Central memory CD8-positive, alpha-beta T cell (primary cell): ENCODE measurements around the gene CIB1.
"Not testable (repeated sequence)": the region's sequence is repeated elsewhere in the genome, so short reads cannot be mapped to it uniquely, and the experiment has no call there.

Experiments used
- ATAC-seq: fragments of 150-1000 bp; cut with Tn5 transposase; replicated peaks from 2 replicates; pipeline ENCODE4 v1.10.0; 2022; ENCODE audit warnings: mild to moderate bottlenecking, moderate FRiP score, moderate number of reproducible peaks; ENCODE audit not compliant: poor library complexity, severe bottlenecking; ENCODE audit errors: extremely low read depth
- DNase-seq, 2 donors: peaks; one replicate each; pipeline ENCODE4 v3.0.0; 2021; ENCODE audit warnings: low spot score in 2 of 2
- H3K27ac Mint-ChIP-seq: one replicate; pipeline ENCODE4 v1.8.0; 2022; ENCODE audit warnings: low read depth, mild to moderate bottlenecking, moderate library complexity, mixed read lengths
- H3K27me3 Mint-ChIP-seq: one replicate; pipeline ENCODE4 v1.8.0; 2022; ENCODE audit warnings: mixed read lengths
- H3K36me3 Mint-ChIP-seq: one replicate; pipeline ENCODE4 v1.8.0; 2022; ENCODE audit warnings: mild to moderate bottlenecking, moderate library complexity, mixed read lengths; ENCODE audit not compliant: insufficient read depth
- H3K4me1 Mint-ChIP-seq: one replicate; pipeline ENCODE4 v1.8.0; 2022; ENCODE audit warnings: mixed read lengths
- H3K4me3 Mint-ChIP-seq: one replicate; pipeline ENCODE4 v1.8.0; 2022; ENCODE audit warnings: mild to moderate bottlenecking, moderate library complexity, mixed read lengths
- H3K9me3 Mint-ChIP-seq: one replicate; pipeline ENCODE4 v1.8.0; 2022; ENCODE audit warnings: mixed read lengths

Gene CIB1

GRCh38 chr15:90233387-90234095, at the start of gene CIB1:
Gene CIB1, minus strand, starts transcription at chr15:90233941. Its CDS starts 56 bp downstream, at chr15:90233885.
- ATAC-seq (peak; percentile 76), DNase-seq (peak; percentile 90 to 97)
- no peaks in the 10 kb centered on the region for H3K9me3 Mint-ChIP-seq
- peak within 1 kb of the TSS; percentile 99 for H3K27ac Mint-ChIP-seq
- H3K36me3 Mint-ChIP-seq: peaks cover 51% of the 10 kb centered on the region
- H3K27me3 Mint-ChIP-seq: no peaks in the 10 kb centered on the region
- peaks cover 52% of the 10 kb centered on the region for H3K4me1 Mint-ChIP-seq
- H3K4me3 Mint-ChIP-seq: peak within 1 kb of the TSS; percentile 77

- not testable (repeated sequence) for H3K4me3 Mint-ChIP-seq, ATAC-seq, H3K9me3 Mint-ChIP-seq, DNase-seq, H3K4me1 Mint-ChIP-seq, H3K27me3 Mint-ChIP-seq, H3K27ac Mint-ChIP-seq, H3K36me3 Mint-ChIP-seq
These were observed 47.9 kb upstream of the CIB1 start for GRCh38 chr15:90281637-90282036.

- DNase-seq, H3K27me3 Mint-ChIP-seq, ATAC-seq, H3K36me3 Mint-ChIP-seq, H3K4me3 Mint-ChIP-seq, H3K27ac Mint-ChIP-seq, H3K4me1 Mint-ChIP-seq, H3K9me3 Mint-ChIP-seq: not testable (repeated sequence)
These were observed 47.0 kb upstream of the CIB1 start for GRCh38 chr15:90280743-90281142.

- not testable (repeated sequence) for ATAC-seq
These were observed 44.7 kb upstream of the CIB1 start for GRCh38 chr15:90278467-90278866.

GRCh38 chr15:90271459-90272166, 37.9 kb upstream of the CIB1 start:
- peak overlapping the region; percentile 48 for H3K27ac Mint-ChIP-seq
- no peaks in the 10 kb centered on the region for H3K9me3 Mint-ChIP-seq
- ATAC-seq: no peak
- H3K4me3 Mint-ChIP-seq: no peak overlapping the region
- no peaks in the 10 kb centered on the region for H3K27me3 Mint-ChIP-seq
- peaks cover 49% of the 10 kb centered on the region for H3K36me3 Mint-ChIP-seq
- H3K4me1 Mint-ChIP-seq: peaks cover 63% of the 10 kb centered on the region
- DNase-seq: no peak

More at GRCh38 chr15:90278467-90278866, 44.7 kb upstream of the CIB1 start:
- H3K4me1 Mint-ChIP-seq: peaks cover 11% of the 10 kb centered on the region
- not testable (repeated sequence) for H3K9me3 Mint-ChIP-seq, H3K4me3 Mint-ChIP-seq, DNase-seq, H3K27me3 Mint-ChIP-seq, H3K27ac Mint-ChIP-seq
- H3K36me3 Mint-ChIP-seq: peaks cover 18% of the 10 kb centered on the region

- Mint-ChIP-seq H3K27me3 (no peaks in the 10 kb centered on the region), H3K27ac (peak overlapping the region; percentile 74), H3K4me1 (peaks cover 67% of the 10 kb centered on the region), H3K9me3 (no peaks in the 10 kb centered on the region), H3K4me3 (peak overlapping the region; percentile 29), H3K36me3 (peaks cover 57% of the 10 kb centered on the region)
- ATAC-seq (no peak), DNase-seq (no peak)
These were observed 36.9 kb upstream of the CIB1 start for GRCh38 chr15:90270502-90271150.

- Mint-ChIP-seq H3K9me3 (no peaks in the 10 kb centered on the region), H3K27me3 (no peaks in the 10 kb centered on the region), H3K27ac (peak overlapping the region; percentile 6), H3K4me1 (peaks cover 75% of the 10 kb centered on the region), H3K4me3 (peak overlapping the region; percentile 95), H3K36me3 (peaks cover 51% of the 10 kb centered on the region)
- DNase-seq (no peak), ATAC-seq (no peak)
These were observed 34.7 kb upstream of the CIB1 start for GRCh38 chr15:90268415-90268814.

GRCh38 chr15:90266485-90266884, 32.7 kb upstream of the CIB1 start:
- no peak for ATAC-seq

GRCh38 chr15:90266061-90266431, 32.3 kb upstream of the CIB1 start:
- Mint-ChIP-seq H3K36me3 (peaks cover 37% of the 10 kb centered on the region), H3K27me3 (no peaks in the 10 kb centered on the region), H3K27ac (peak overlapping the region; percentile 99), H3K9me3 (no peaks in the 10 kb centered on the region), H3K4me1 (peaks cover 69% of the 10 kb centered on the region), H3K4me3 (peak overlapping the region; percentile 95)
- DNase-seq (no peak), ATAC-seq (peak; percentile 25)

More at GRCh38 chr15:90266485-90266884, 32.7 kb upstream of the CIB1 start:
- Mint-ChIP-seq H3K27ac (peak overlapping the region; percentile 99), H3K4me1 (peaks cover 73% of the 10 kb centered on the region), H3K4me3 (peak overlapping the region; percentile 95), H3K9me3 (no peaks in the 10 kb centered on the region), H3K27me3 (no peaks in the 10 kb centered on the region), H3K36me3 (peaks cover 37% of the 10 kb centered on the region)
- no peak for DNase-seq

- H3K9me3 Mint-ChIP-seq: no peaks in the 10 kb centered on the region
- ATAC-seq (peak; percentile 87), DNase-seq (peak; percentile 88 to 89)
- peaks cover 37% of the 10 kb centered on the region for H3K36me3 Mint-ChIP-seq
- peaks cover 66% of the 10 kb centered on the region for H3K4me1 Mint-ChIP-seq
- H3K27ac Mint-ChIP-seq: peak within 1 kb of the TSS; percentile 99
- H3K4me3 Mint-ChIP-seq: peak within 1 kb of the TSS; percentile 95
- H3K27me3 Mint-ChIP-seq: no peaks in the 10 kb centered on the region
These were observed 31.7 kb upstream of the CIB1 start, which contains the start of gene NGRN for GRCh38 chr15:90265271-90266060. Gene NGRN, plus strand, starts transcription at chr15:90265672. Its CDS starts 41 bp downstream, at chr15:90265713.

- H3K4me1 Mint-ChIP-seq: peaks cover 58% of the 10 kb centered on the region
- no peaks in the 10 kb centered on the region for H3K27me3 Mint-ChIP-seq
- peaks cover 30% of the 10 kb centered on the region for H3K36me3 Mint-ChIP-seq
- no peak for DNase-seq
- no peak for ATAC-seq
- peak overlapping the region; percentile 95 for H3K4me3 Mint-ChIP-seq
- H3K27ac Mint-ChIP-seq: peak overlapping the region; percentile 99
- no peaks in the 10 kb centered on the region for H3K9me3 Mint-ChIP-seq
These were observed 30.9 kb upstream of the CIB1 start for GRCh38 chr15:90264671-90265070.

GRCh38 chr15:90262426-90262825, 28.7 kb upstream of the CIB1 start:
- peaks cover 20% of the 10 kb centered on the region for H3K36me3 Mint-ChIP-seq
- peaks cover 38% of the 10 kb centered on the region for H3K4me1 Mint-ChIP-seq
- no peak overlapping the region for H3K27ac Mint-ChIP-seq
- H3K9me3 Mint-ChIP-seq: no peaks in the 10 kb centered on the region
- ATAC-seq: no peak
- no peak overlapping the region for H3K4me3 Mint-ChIP-seq
- DNase-seq: no peak
- peaks cover 3% of the 10 kb centered on the region for H3K27me3 Mint-ChIP-seq
